Measurements from ENCODE around the gene MTREX. TPM values are rescaled to one million over a fixed set of nuclear protein-coding genes. Genes with fewer than 3 reads are reported as not detected.

The MTREX gene
- total RNA-seq, 1 experiment from 2014 or later: 123 TPM

DNA sequence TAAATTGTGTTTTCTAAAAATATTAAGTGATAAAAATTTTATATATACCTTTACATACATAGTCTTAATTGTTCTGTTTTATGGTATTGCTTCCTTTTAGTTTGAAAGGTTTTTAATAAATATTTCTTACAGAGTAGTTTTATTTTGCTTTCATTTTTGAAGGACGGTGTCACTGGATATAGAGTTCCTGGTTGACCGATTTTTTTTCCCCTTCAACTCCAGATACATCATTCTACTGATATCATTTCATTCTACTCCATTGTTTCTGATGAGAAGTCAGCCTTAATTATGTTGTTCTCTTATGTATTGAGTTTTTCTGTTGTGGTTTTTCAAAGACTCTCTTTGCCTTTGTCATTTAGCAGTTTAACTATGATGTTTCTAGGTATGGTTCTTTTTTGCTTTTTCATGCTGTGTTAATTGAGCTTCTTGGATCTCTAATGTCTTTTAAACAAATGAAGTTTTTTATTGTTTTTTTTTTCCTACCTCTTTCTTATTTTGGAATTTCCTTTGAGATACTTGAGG is 30.4 kb downstream of the MTREX start:
- no peak overlapping the region for H3K4me3 Mint-ChIP-seq

More for the DNA sequence above, 30.4 kb downstream of the MTREX start:
- Histone ChIP-seq H2BK15ac (ENCODE audit: low read depth, low read length) (no peak overlapping the region), H3K9ac (ENCODE audit: extremely low read depth, insufficient read length, low read length) (no peak overlapping the region), H3K79me1 (ENCODE audit: insufficient read depth, low read depth, low read length, poor library complexity, severe bottlenecking) (no peaks in the 10 kb centered on the region), H2AK5ac (ENCODE audit: insufficient read length, low read length) (no peak overlapping the region), H3K14ac (ENCODE audit: insufficient read depth, low read length) (no peak overlapping the region), H3K4me1 (ENCODE audit: insufficient read depth, low read length) (no peaks in the 10 kb centered on the region), H2BK12ac (ENCODE audit: insufficient read length, low read depth, low read length) (no peak overlapping the region), H2BK5ac (ENCODE audit: insufficient read length, low read length) (no peak overlapping the region), H4K20me1 (ENCODE audit: control insufficient read depth, insufficient read depth, insufficient read length) (no peaks in the 10 kb centered on the region), H2BK120ac (ENCODE audit: low read depth, low read length, poor library complexity, severe bottlenecking) (no peak overlapping the region), H2BK20ac (ENCODE audit: low read depth, low read length, poor library complexity, severe bottlenecking) (no peak overlapping the region), H4K5ac (ENCODE audit: insufficient read length, low read depth, low read length) (no peak overlapping the region), H3K27ac (ENCODE audit: insufficient read length, low read depth, low read length) (no peak overlapping the region), H3T11ph (ENCODE audit: low read length) (no peak overlapping the region), H3K56ac (ENCODE audit: insufficient read length, low read depth, low read length) (no peak overlapping the region), H3K18ac (ENCODE audit: insufficient read length, low read depth, low read length) (no peak overlapping the region), H3K27me3 (ENCODE audit: insufficient read depth, low read length) (no peaks in the 10 kb centered on the region), H3K23me2 (ENCODE audit: insufficient read length, low read depth, low read length, poor library complexity, severe bottlenecking) (no peaks in the 10 kb centered on the region), H3K4me2 (ENCODE audit: insufficient read depth, insufficient read length, low read length) (no peak overlapping the region), H3K4ac (ENCODE audit: low read depth, low read length) (no peak overlapping the region), H3K9me3 (ENCODE audit: control insufficient read depth, low read depth, low read length) (no peaks in the 10 kb centered on the region), H2AFZ (ENCODE audit: low read length) (no peak overlapping the region), H3K23ac (ENCODE audit: insufficient read length, low read depth, low read length) (no peak overlapping the region), H3K79me2 (ENCODE audit: insufficient read depth, low read length) (peaks cover 1% of the 10 kb centered on the region; the same call in 1 of the 2 replicates), H4K8ac (replicated peaks; ENCODE audit: insufficient read length, low read depth, low read length) (no peak overlapping the region), H4K91ac (ENCODE audit: insufficient read length, low read depth, low read length) (no peak overlapping the region)
- Mint-ChIP-seq H3K27ac (peak overlapping the region in 1 of 3 experiments; percentile 59; a peak in 2 of 7 replicates), H3K4me1 (no peaks in the 10 kb centered on the region), H3K9me3 (no peaks in the 10 kb centered on the region), H3K27me3 (ENCODE audit: low read depth) (no peaks in the 10 kb centered on the region), H3K36me3 (ENCODE audit: insufficient read depth in 1 of 3, low read depth in 3 of 3) (peaks cover 2 to 48% (median 21%) of the 10 kb centered on the region in 3 experiments; a peak in 6 of 7 replicates)
- DNase-seq: no peak
- no CpG with 5 or more reads among the region's 2 CpGs for WGBS (ENCODE audit: extremely low coverage, insufficient read length, low lambda C conversion rate)
- TF ChIP-seq, protein P1, sequence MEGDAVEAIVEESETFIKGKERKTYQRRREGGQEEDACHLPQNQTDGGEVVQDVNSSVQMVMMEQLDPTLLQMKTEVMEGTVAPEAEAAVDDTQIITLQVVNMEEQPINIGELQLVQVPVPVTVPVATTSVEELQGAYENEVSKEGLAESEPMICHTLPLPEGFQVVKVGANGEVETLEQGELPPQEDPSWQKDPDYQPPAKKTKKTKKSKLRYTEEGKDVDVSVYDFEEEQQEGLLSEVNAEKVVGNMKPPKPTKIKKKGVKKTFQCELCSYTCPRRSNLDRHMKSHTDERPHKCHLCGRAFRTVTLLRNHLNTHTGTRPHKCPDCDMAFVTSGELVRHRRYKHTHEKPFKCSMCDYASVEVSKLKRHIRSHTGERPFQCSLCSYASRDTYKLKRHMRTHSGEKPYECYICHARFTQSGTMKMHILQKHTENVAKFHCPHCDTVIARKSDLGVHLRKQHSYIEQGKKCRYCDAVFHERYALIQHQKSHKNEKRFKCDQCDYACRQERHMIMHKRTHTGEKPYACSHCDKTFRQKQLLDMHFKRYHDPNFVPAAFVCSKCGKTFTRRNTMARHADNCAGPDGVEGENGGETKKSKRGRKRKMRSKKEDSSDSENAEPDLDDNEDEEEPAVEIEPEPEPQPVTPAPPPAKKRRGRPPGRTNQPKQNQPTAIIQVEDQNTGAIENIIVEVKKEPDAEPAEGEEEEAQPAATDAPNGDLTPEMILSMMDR (conservative IDR thresholded peaks at IDR 0.05): no peak
